ENCODE results near the gene PERP.
"Not testable (repeated sequence)": the region's sequence is repeated elsewhere in the genome, so short reads cannot be mapped to it uniquely, and the experiment has no call there.

PERP gene

GRCh38 chr6:138087593-138088325, 19.5 kb downstream of the PERP start:
- Histone ChIP-seq H3K79me2 (ENCODE audit: control insufficient read depth, insufficient read depth, low read length, unreplicated experiment) (no peaks in the 10 kb centered on the region), H3K4me1 (ENCODE audit: control insufficient read depth, insufficient read depth, low read length, unreplicated experiment) (peaks cover 33% of the 10 kb centered on the region), H3K36me3 (ENCODE audit: insufficient read depth, low read length) (no peaks in the 10 kb centered on the region), H3K4me3 (ENCODE audit: low read depth, low read length) (no peak overlapping the region), H3K27me3 (ENCODE audit: insufficient read depth, low read length) (no peaks in the 10 kb centered on the region), H2AFZ (ENCODE audit: low read length, unreplicated experiment) (no peak overlapping the region), H3K27ac (ENCODE audit: low read depth, low read length) (no peak overlapping the region; the same call in 1 of the 2 replicates)

DNA sequence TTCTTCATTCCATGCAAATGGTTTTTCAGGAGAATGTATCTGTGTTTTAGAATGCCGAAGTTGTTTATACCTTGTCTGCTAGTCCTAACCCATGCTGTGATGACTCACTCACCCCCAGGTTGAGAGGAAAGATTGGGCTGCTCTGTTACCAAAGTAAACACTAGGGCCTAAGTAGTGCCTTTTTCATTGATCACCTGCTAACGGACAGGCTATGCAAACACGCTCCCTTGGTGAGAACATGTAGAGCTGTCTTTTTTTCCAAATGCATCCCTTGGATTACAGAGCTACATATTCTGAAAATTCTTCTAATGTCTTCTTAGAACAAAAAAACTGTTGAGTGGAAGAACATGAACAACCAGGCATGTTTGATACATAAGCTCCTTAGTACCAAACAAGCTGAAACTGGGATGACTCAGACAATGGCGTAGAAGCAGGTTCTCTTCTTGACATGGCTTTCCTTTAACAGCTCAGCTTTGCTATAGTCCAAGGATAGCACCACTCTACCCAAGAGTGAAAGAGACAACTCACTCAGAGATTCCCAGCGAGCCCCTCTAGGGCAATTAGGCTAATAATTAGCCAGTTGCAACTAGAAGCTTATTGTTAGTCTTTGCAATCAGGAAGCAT, 20.5 kb downstream of the PERP start:
- H3K27ac ChIP-seq (ENCODE audit: low read depth, low read length): no peak overlapping the region
- no peaks in the 10 kb centered on the region for H3K79me2 ChIP-seq (ENCODE audit: control insufficient read depth, insufficient read depth, low read length, unreplicated experiment)
- H2AFZ ChIP-seq (ENCODE audit: low read length, unreplicated experiment): no peak overlapping the region
- H3K27me3 ChIP-seq (ENCODE audit: insufficient read depth, low read length): no peaks in the 10 kb centered on the region
- peaks cover 33% of the 10 kb centered on the region for H3K4me1 ChIP-seq (ENCODE audit: control insufficient read depth, insufficient read depth, low read length, unreplicated experiment)
- no peaks in the 10 kb centered on the region for H3K36me3 ChIP-seq (ENCODE audit: insufficient read depth, low read length)
- no peak overlapping the region for H3K4me3 ChIP-seq (ENCODE audit: low read depth, low read length)

DNA sequence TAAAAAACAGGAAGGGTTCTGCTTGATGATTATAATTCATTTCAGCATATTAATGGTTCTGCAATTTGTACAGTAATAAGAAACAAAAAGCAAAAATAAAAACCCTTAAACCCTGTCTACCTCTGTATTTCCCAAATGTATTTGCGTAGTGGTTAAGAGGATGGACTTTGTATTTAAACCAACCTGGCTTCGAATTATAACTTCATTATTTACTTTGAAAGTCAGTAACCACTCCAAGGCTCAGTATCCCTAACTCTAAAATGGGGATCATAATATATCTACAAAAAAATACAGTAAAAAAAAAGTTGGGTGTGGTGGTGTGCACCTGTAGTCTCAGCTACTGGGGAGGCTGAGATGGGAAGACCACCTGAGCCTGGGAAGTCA, 21.4 kb downstream of the PERP start:
- H3K36me3 ChIP-seq (ENCODE audit: insufficient read depth, low read length): no peaks in the 10 kb centered on the region
- peaks cover 33% of the 10 kb centered on the region for H3K4me1 ChIP-seq (ENCODE audit: control insufficient read depth, insufficient read depth, low read length, unreplicated experiment)
- no peaks in the 10 kb centered on the region for H3K79me2 ChIP-seq (ENCODE audit: control insufficient read depth, insufficient read depth, low read length, unreplicated experiment)
- no peaks in the 10 kb centered on the region; the same call in 1 of the 2 replicates for H3K27me3 ChIP-seq (ENCODE audit: insufficient read depth, low read length)
- H2AFZ ChIP-seq (ENCODE audit: low read length, unreplicated experiment): no peak overlapping the region
- H3K27ac ChIP-seq (ENCODE audit: low read depth, low read length): no peak overlapping the region
- no peak overlapping the region for H3K4me3 ChIP-seq (ENCODE audit: low read depth, low read length)

DNA sequence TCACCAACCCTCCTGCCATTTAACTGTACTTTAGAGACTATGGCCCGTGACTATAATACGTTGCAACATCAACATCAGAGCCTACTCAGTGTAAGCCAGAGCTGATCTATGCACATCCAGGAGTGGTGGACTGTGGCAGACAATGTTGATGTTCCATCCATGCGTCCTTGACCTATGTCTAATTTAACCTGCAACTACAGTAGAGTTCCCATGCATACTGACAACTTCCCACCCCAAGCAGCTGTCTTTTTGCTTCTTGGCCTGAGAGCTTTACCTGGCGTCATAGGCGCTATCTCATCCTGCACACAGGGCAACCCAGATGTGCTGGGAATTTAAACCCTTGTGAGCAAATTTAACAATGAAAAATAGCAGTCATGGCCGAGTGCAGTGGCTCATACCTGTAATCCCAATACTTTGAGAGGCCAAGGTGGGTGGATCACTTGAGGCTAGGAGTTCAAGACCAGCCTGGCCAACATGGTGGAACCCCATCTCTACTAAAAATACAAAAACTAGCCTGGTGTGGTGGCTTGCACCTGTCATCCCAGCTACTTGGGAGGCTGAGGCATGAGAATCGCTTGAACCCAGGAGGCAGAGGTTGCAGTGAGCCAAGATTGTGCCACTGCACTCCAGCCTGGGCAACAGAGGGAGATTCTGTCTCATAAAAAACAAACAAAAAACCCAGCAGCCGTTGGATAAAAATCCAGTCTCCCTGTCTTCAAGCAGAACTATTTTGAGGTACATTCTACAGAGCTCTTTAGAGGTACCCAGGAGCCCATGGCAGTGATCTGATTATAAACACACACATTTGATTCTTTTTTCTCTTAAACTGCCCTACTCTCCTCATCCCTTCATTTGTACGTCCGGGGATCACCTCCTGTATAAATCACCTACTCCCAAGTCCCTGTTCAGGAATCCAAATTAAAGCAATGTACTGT, 22.0 kb downstream of the PERP start:
- no peak overlapping the region for H3K27ac ChIP-seq (ENCODE audit: low read depth, low read length)
- peaks cover 5% of the 10 kb centered on the region; the same call in 1 of the 2 replicates for H3K27me3 ChIP-seq (ENCODE audit: insufficient read depth, low read length)
- no peak overlapping the region for H3K4me3 ChIP-seq (ENCODE audit: low read depth, low read length)
- H3K4me1 ChIP-seq (ENCODE audit: control insufficient read depth, insufficient read depth, low read length, unreplicated experiment): peaks cover 33% of the 10 kb centered on the region
- H2AFZ ChIP-seq (ENCODE audit: low read length, unreplicated experiment): no peak overlapping the region
- no peaks in the 10 kb centered on the region for H3K36me3 ChIP-seq (ENCODE audit: insufficient read depth, low read length)
- no peaks in the 10 kb centered on the region for H3K79me2 ChIP-seq (ENCODE audit: control insufficient read depth, insufficient read depth, low read length, unreplicated experiment)

GRCh38 chr6:138082232-138082631, 25.0 kb downstream of the PERP start:
- no peak overlapping the region for H3K27ac ChIP-seq (ENCODE audit: low read depth, low read length)
- peaks cover 26% of the 10 kb centered on the region; the same call in 1 of the 2 replicates for H3K27me3 ChIP-seq (ENCODE audit: insufficient read depth, low read length)
- no peak overlapping the region for H2AFZ ChIP-seq (ENCODE audit: low read length, unreplicated experiment)
- H3K36me3 ChIP-seq (ENCODE audit: insufficient read depth, low read length): no peaks in the 10 kb centered on the region
- H3K79me2 ChIP-seq (ENCODE audit: control insufficient read depth, insufficient read depth, low read length, unreplicated experiment): no peaks in the 10 kb centered on the region
- no peak overlapping the region for H3K4me3 ChIP-seq (ENCODE audit: low read depth, low read length)
- peaks cover 9% of the 10 kb centered on the region for H3K4me1 ChIP-seq (ENCODE audit: control insufficient read depth, insufficient read depth, low read length, unreplicated experiment)

DNA sequence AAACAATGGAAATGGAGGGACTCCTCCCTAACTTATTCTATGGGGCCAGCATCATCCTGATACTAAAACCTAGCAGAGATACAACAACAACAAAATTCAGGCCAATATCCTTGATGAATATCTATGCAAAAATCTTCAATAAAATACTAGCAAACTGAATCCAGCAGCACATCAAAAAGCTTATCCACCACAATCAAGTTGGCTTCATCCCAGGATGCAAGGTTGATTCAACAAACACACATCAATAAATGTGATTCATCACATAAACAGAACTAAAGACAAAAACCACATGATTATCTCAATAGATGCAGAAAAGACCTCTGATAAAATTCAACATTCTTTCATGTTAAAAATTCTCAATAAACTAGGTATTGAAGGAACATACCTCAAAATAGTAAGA, 27.7 kb downstream of the PERP start:
- H3K27ac ChIP-seq (ENCODE audit: low read depth, low read length); H2AFZ ChIP-seq (ENCODE audit: low read length, unreplicated experiment); H3K36me3 ChIP-seq (ENCODE audit: insufficient read depth, low read length); H3K4me3 ChIP-seq (ENCODE audit: low read depth, low read length); H3K4me1 ChIP-seq (ENCODE audit: control insufficient read depth, insufficient read depth, low read length, unreplicated experiment); H3K79me2 ChIP-seq (ENCODE audit: control insufficient read depth, insufficient read depth, low read length, unreplicated experiment): not testable (repeated sequence)
- peaks cover 30% of the 10 kb centered on the region; the same call in 1 of the 2 replicates for H3K27me3 ChIP-seq (ENCODE audit: insufficient read depth, low read length)

GRCh38 chr6:138078491-138078890, 28.7 kb downstream of the PERP start:
- no peak overlapping the region for H3K4me3 ChIP-seq (ENCODE audit: low read depth, low read length)
- H3K27ac ChIP-seq (ENCODE audit: low read depth, low read length): no peak overlapping the region
- H3K27me3 ChIP-seq (ENCODE audit: insufficient read depth, low read length): peaks cover 30% of the 10 kb centered on the region; the same call in 1 of the 2 replicates
- H3K4me1 ChIP-seq (ENCODE audit: control insufficient read depth, insufficient read depth, low read length, unreplicated experiment): no peaks in the 10 kb centered on the region
- H2AFZ ChIP-seq (ENCODE audit: low read length, unreplicated experiment): no peak overlapping the region
- H3K79me2 ChIP-seq (ENCODE audit: control insufficient read depth, insufficient read depth, low read length, unreplicated experiment): no peaks in the 10 kb centered on the region
- H3K36me3 ChIP-seq (ENCODE audit: insufficient read depth, low read length): no peaks in the 10 kb centered on the region

DNA sequence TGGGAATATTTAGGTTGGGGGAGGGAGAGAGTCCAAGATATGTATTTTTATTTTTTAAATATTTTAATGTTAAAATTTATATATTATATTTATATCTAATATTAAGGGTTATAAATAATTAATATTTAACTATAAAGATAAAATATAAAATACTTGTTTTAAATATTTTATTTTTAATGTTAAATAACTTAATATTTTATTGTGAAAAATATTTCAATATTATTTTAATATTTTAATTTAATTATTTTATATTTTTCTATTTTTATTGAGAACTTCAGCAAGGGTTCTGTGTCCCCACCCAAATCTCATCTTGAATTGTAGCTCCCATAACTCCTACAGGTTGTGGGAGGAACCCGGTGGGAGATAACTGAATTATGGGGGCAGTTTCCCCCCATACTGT, 34.0 kb downstream of the PERP start:
- H2AFZ ChIP-seq (ENCODE audit: low read length, unreplicated experiment): no peak overlapping the region
- H3K79me2 ChIP-seq (ENCODE audit: control insufficient read depth, insufficient read depth, low read length, unreplicated experiment): no peaks in the 10 kb centered on the region
- peaks cover 15% of the 10 kb centered on the region; the same call in 1 of the 2 replicates for H3K27me3 ChIP-seq (ENCODE audit: insufficient read depth, low read length)
- H3K27ac ChIP-seq (ENCODE audit: low read depth, low read length): no peak overlapping the region
- H3K4me1 ChIP-seq (ENCODE audit: control insufficient read depth, insufficient read depth, low read length, unreplicated experiment): peaks cover 5% of the 10 kb centered on the region
- H3K4me3 ChIP-seq (ENCODE audit: low read depth, low read length): no peak overlapping the region
- H3K36me3 ChIP-seq (ENCODE audit: insufficient read depth, low read length): no peaks in the 10 kb centered on the region

DNA sequence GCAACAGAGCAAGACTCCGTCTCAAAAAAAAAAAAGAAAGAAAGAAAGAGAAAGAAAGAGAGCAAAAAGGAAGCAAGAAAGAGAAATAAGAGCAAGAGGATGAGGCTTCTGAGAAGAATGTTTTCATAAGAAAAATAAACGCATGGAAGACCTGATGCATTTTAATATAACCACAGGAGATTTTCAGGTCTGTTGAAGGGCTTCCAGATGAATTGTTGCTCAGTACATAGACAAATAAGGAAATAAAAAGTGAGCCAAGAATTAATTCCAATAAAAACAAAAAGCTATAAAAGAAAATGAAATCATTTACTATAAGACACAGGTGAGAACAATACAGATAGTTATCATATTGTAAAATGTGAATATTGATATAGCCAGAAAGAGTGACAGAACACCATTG, 43.5 kb downstream of the PERP start:
- Histone ChIP-seq H3K27ac (ENCODE audit: low read depth, low read length) (no peak overlapping the region), H3K4me3 (ENCODE audit: low read depth, low read length) (no peak overlapping the region), H3K36me3 (ENCODE audit: insufficient read depth, low read length) (no peaks in the 10 kb centered on the region), H3K79me2 (ENCODE audit: control insufficient read depth, insufficient read depth, low read length, unreplicated experiment) (no peaks in the 10 kb centered on the region), H2AFZ (ENCODE audit: low read length, unreplicated experiment) (no peak overlapping the region), H3K4me1 (ENCODE audit: control insufficient read depth, insufficient read depth, low read length, unreplicated experiment) (no peaks in the 10 kb centered on the region), H3K27me3 (ENCODE audit: insufficient read depth, low read length) (peaks cover 10% of the 10 kb centered on the region; the same call in 1 of the 2 replicates)

GRCh38 chr6:138054982-138055381, 52.2 kb downstream of the PERP start:
- Histone ChIP-seq H3K27me3 (ENCODE audit: insufficient read depth, low read length) (peaks cover 18% of the 10 kb centered on the region), H3K4me3 (ENCODE audit: low read depth, low read length) (no peak overlapping the region), H3K27ac (ENCODE audit: low read depth, low read length) (no peak overlapping the region), H3K36me3 (ENCODE audit: insufficient read depth, low read length) (no peaks in the 10 kb centered on the region), H3K79me2 (ENCODE audit: control insufficient read depth, insufficient read depth, low read length, unreplicated experiment) (no peaks in the 10 kb centered on the region), H2AFZ (ENCODE audit: low read length, unreplicated experiment) (no peak overlapping the region), H3K4me1 (ENCODE audit: control insufficient read depth, insufficient read depth, low read length, unreplicated experiment) (no peaks in the 10 kb centered on the region)

All from ACC112 (cell line).